GM23248 (cell line): ENCODE results near the gene MRNIP. TPM values are rescaled to one million over a fixed set of nuclear protein-coding genes. Genes with fewer than 3 reads are reported as not detected.

ENCODE experiments used
- DNase-seq: peaks from one replicate; pipeline ENCODE4 v3.0.0-alpha.2; 2015
- H2AFZ ChIP-seq: fragments of 200-600 bp; sonication (generic); 2 replicates; pipeline ENCODE4 v1.6.1; 2016; ENCODE audit warnings: antibody characterized with exemption
- H3F3A ChIP-seq: fragments of 200-600 bp; sonication (generic); 2 replicates; pipeline ENCODE4 v1.6.1; 2016; ENCODE audit warnings: mild to moderate bottlenecking, antibody characterized with exemption, mixed run types; ENCODE audit not compliant: insufficient read depth
- H3K27ac ChIP-seq: fragments of 200-600 bp; sonication (generic); 2 replicates; pipeline ENCODE4 v1.5.1; 2016; ENCODE audit warnings: mild to moderate bottlenecking
- H3K27me3 ChIP-seq: fragments of 200-600 bp; sonication (generic); replicated peaks from 2 replicates; pipeline ENCODE4 v1.6.1; 2016; ENCODE audit warnings: mild to moderate bottlenecking; ENCODE audit not compliant: insufficient read depth
- H3K36me3 ChIP-seq: fragments of 200-600 bp; sonication (generic); 2 replicates; pipeline ENCODE4 v1.6.1; 2016; ENCODE audit warnings: low read depth, mild to moderate bottlenecking
- H3K4me1 ChIP-seq: fragments of 200-600 bp; sonication (generic); 2 replicates; pipeline ENCODE4 v1.6.1; 2016; ENCODE audit warnings: mild to moderate bottlenecking; ENCODE audit not compliant: insufficient read depth
- H3K4me2 ChIP-seq: fragments of 200-600 bp; sonication (generic); one replicate; pipeline ENCODE4 v1.6.1; 2016; ENCODE audit warnings: mild to moderate bottlenecking; ENCODE audit not compliant: unreplicated experiment
- H3K4me3 ChIP-seq: fragments of 200-600 bp; sonication (generic); 2 replicates; pipeline ENCODE4 v1.5.1; 2016; ENCODE audit warnings: mild to moderate bottlenecking
- H3K79me2 ChIP-seq: fragments of 200-600 bp; sonication (generic); 2 replicates; pipeline ENCODE4 v1.6.1; 2016; ENCODE audit warnings: mild to moderate bottlenecking; ENCODE audit not compliant: insufficient read depth
- H3K9ac ChIP-seq: fragments of 200-600 bp; sonication (generic); 2 replicates; pipeline ENCODE4 v1.6.1; 2016; ENCODE audit warnings: mild to moderate bottlenecking
- H3K9me2 ChIP-seq: fragments of 200-600 bp; sonication (generic); 2 replicates; pipeline ENCODE4 v1.6.1; 2016; ENCODE audit warnings: mixed run types, mild to moderate bottlenecking, moderate library complexity; ENCODE audit not compliant: insufficient read depth
- H3K9me3 ChIP-seq: fragments of 200-600 bp; sonication (generic); one replicate; pipeline ENCODE4 v1.6.1; 2017; ENCODE audit warnings: low read depth
- H4K20me1 ChIP-seq: fragments of 200-600 bp; sonication (generic); 2 replicates; pipeline ENCODE4 v1.6.0; 2016; ENCODE audit not compliant: insufficient read depth
- EZH2 ChIP-seq: fragments of 200-600 bp; sonication (generic); IDR thresholded peaks from 2 replicates; pipeline ENCODE4 v1.6.1; 2018; ENCODE audit warnings: antibody characterized with exemption, mild to moderate bottlenecking; ENCODE audit not compliant: insufficient read depth, poor library complexity, severe bottlenecking
- EZH2phosphoT487 ChIP-seq: fragments of 200-600 bp; sonication (generic); IDR thresholded peaks from 2 replicates; pipeline ENCODE4 v1.6.1; 2018; ENCODE audit warnings: antibody characterized with exemption, moderate library complexity, mild to moderate bottlenecking, low read depth; ENCODE audit not compliant: insufficient read depth
- WGBS, 2 experiments: methylation state at CpG; one replicate each; pipeline ENCODE4 v1.1.6; 2015 to 2017; ENCODE audit warnings: low lambda C conversion rate in 2 of 2, low coverage in 1 of 2; ENCODE audit errors: missing lambda C conversion rate in 2 of 2; 5-methylcytosine and 5-hydroxymethylcytosine counted together
- in situ Hi-C: fragments of 300-500 bp; cut with MboI; formaldehyde crosslinking; loops from 2 replicates; pipeline ENCODE4 v1.15.0; 2020
- polyA plus RNA-seq: library from polyadenylated mRNA; unstranded; fragments of >200 nt; fragmentation: Nextera tagmentation; extraction: Ambion mirVana; gene quantifications from 2 replicates; pipeline ENCODE4 v1.2.1, GENCODE V29; 2016
- total RNA-seq: library from RNA; depleted of rRNA; stranded (reverse); fragments of >200 nt; shearing (Covaris generic); gene quantifications from 2 replicates; pipeline ENCODE4 v1.2.3, GENCODE V29; 2014

Gene MRNIP
- total and polyA plus RNA-seq, 2 experiments from 2014 or later: 14.1 to 17.3 TPM

- no peaks in the 10 kb centered on the region for H4K20me1 ChIP-seq
- WGBS, 2 experiments: 87 to 88% methylated on average over 20 to 21 of the region's 21 CpGs
- H2AFZ ChIP-seq: no peak overlapping the region
- peak overlapping the region; percentile 69 for H3K4me3 ChIP-seq
- no peaks in the 10 kb centered on the region for H3K9me2 ChIP-seq
- peaks cover 9% of the 10 kb centered on the region; the same call in 1 of the 2 replicates for H3K36me3 ChIP-seq
- DNase-seq: no peak
- TF ChIP-seq EZH2: no peak
- H3K9ac ChIP-seq: peak overlapping the region; percentile 76; the same call in 1 of the 2 replicates
- peaks cover 4% of the 10 kb centered on the region for H3K79me2 ChIP-seq
- peak overlapping the region; percentile 62 for H3K4me2 ChIP-seq
- in situ Hi-C loops: no loop called here
- H3K27me3 ChIP-seq: no peaks in the 10 kb centered on the region
- H3K27ac ChIP-seq: peak overlapping the region; percentile 41
- no peaks in the 10 kb centered on the region for H3K4me1 ChIP-seq
- no peaks in the 10 kb centered on the region for H3K9me3 ChIP-seq
- peaks cover 5% of the 10 kb centered on the region for H3F3A ChIP-seq
Measured at GRCh38 chr5:179796877-179797608, 61.6 kb downstream of the MRNIP start.

GRCh38 chr5:179795863-179796833 is 62.5 kb downstream of the MRNIP start:
- no peaks in the 10 kb centered on the region for H3K9me2 ChIP-seq
- H3K9me3 ChIP-seq: no peaks in the 10 kb centered on the region
- DNase-seq: peak; percentile 94
- H3K4me1 ChIP-seq: no peaks in the 10 kb centered on the region
- peak overlapping the region; percentile 41 for H3K27ac ChIP-seq
- H2AFZ ChIP-seq: peak overlapping the region; percentile 62
- TF ChIP-seq EZH2phosphoT487 (no peak), EZH2 (no peak)
- H3K27me3 ChIP-seq: no peaks in the 10 kb centered on the region
- H3K9ac ChIP-seq: peak overlapping the region; percentile 76
- H3F3A ChIP-seq: peaks cover 5% of the 10 kb centered on the region
- in situ Hi-C loops: no loop called here
- WGBS, 2 experiments: 6% methylated on average over 63 to 99 of the region's 113 CpGs
- peak overlapping the region; percentile 62 for H3K4me2 ChIP-seq
- H3K79me2 ChIP-seq: no peaks in the 10 kb centered on the region
- H4K20me1 ChIP-seq: no peaks in the 10 kb centered on the region
- peaks cover 7% of the 10 kb centered on the region; the same call in 1 of the 2 replicates for H3K36me3 ChIP-seq
- peak overlapping the region; percentile 69 for H3K4me3 ChIP-seq

GRCh38 chr5:179795049-179795862 is 63.4 kb downstream of the MRNIP start:
- no peaks in the 10 kb centered on the region for H3K4me1 ChIP-seq
- no peak overlapping the region for H3K27ac ChIP-seq
- peak; percentile 18 for DNase-seq
- H3F3A ChIP-seq: peaks cover 5% of the 10 kb centered on the region
- peak overlapping the region; percentile 76 for H3K9ac ChIP-seq
- H3K27me3 ChIP-seq: no peaks in the 10 kb centered on the region
- H3K36me3 ChIP-seq: peaks cover 4% of the 10 kb centered on the region; the same call in 1 of the 2 replicates
- no peaks in the 10 kb centered on the region for H4K20me1 ChIP-seq
- H2AFZ ChIP-seq: peak overlapping the region; percentile 62
- 20 to 70% methylated on average over 9 to 52 of the region's 53 CpGs for WGBS, 2 experiments
- no peaks in the 10 kb centered on the region for H3K9me2 ChIP-seq
- in situ Hi-C loops: no loop called here
- TF ChIP-seq EZH2: no peak
- TF ChIP-seq EZH2phosphoT487: no peak
- no peaks in the 10 kb centered on the region for H3K79me2 ChIP-seq
- no peaks in the 10 kb centered on the region for H3K9me3 ChIP-seq
- H3K4me2 ChIP-seq: peak overlapping the region; percentile 62
- H3K4me3 ChIP-seq: peak overlapping the region; percentile 69

- H3K4me1 ChIP-seq: no peaks in the 10 kb centered on the region
- no peaks in the 10 kb centered on the region for H4K20me1 ChIP-seq
- 84 to 95% methylated on average over 3 of the region's 3 CpGs for WGBS, 2 experiments
- no peaks in the 10 kb centered on the region for H3K9me2 ChIP-seq
- no peak overlapping the region for H3K4me2 ChIP-seq
- H3K27me3 ChIP-seq: no peaks in the 10 kb centered on the region
- peaks cover 4% of the 10 kb centered on the region; the same call in 1 of the 2 replicates for H3K36me3 ChIP-seq
- TF ChIP-seq EZH2phosphoT487: no peak
- TF ChIP-seq EZH2: no peak
- H3K4me3 ChIP-seq: no peak overlapping the region
- DNase-seq: no peak
- H3K9ac ChIP-seq: no peak overlapping the region
- H3K79me2 ChIP-seq: no peaks in the 10 kb centered on the region
- H2AFZ ChIP-seq: no peak overlapping the region
- in situ Hi-C loops: no loop called here
- H3F3A ChIP-seq: peaks cover 5% of the 10 kb centered on the region
- no peak overlapping the region for H3K27ac ChIP-seq
- H3K9me3 ChIP-seq: no peaks in the 10 kb centered on the region
Measured at GRCh38 chr5:179794575-179794974, 64.0 kb downstream of the MRNIP start.
